Suprapubic skin (tissue), 4 donors: Measurements from ENCODE around the gene TBC1D19. TPM values are rescaled to one million over a fixed set of nuclear protein-coding genes. Genes with fewer than 3 reads are reported as not detected.

ENCODE experiments used
- DNase-seq, 2 donors: peaks; one replicate each; pipeline ENCODE4 v3.0.0-alpha.2; 2019; ENCODE audit warnings: low spot score in 2 of 2
- H3K27ac ChIP-seq: fragments of 200-600 bp; sonication (generic); one replicate; pipeline ENCODE4 v1.5.1; 2019
- H3K27me3 ChIP-seq: fragments of 200-600 bp; sonication (generic); one replicate; pipeline ENCODE4 v1.5.1; 2019
- H3K36me3 ChIP-seq: fragments of 200-600 bp; sonication (generic); one replicate; pipeline ENCODE4 v1.5.1; 2019
- H3K4me1 ChIP-seq: fragments of 200-600 bp; sonication (generic); one replicate; pipeline ENCODE4 v1.5.1; 2019
- H3K4me3 ChIP-seq: fragments of 200-600 bp; sonication (generic); one replicate; pipeline ENCODE4 v1.5.1; 2019; ENCODE audit warnings: mild to moderate bottlenecking
- H3K9me3 ChIP-seq: fragments of 200-600 bp; sonication (generic); one replicate; pipeline ENCODE4 v1.5.1; 2019
- CTCF ChIP-seq, 2 donors: fragments of 200-600 bp in 1 of 2; fragments of 450-650 bp in 1 of 2; sonication (generic) in 1 of 2; IDR thresholded peaks; one replicate each; pipeline ENCODE4 v1.5.1; 2016 to 2019; ENCODE audit warnings: antibody characterized with exemption in 2 of 2, mild to moderate bottlenecking in 1 of 2, moderate library complexity in 1 of 2
- EP300 ChIP-seq: sonication (generic); formaldehyde crosslinking; IDR thresholded peaks from one replicate; pipeline ENCODE4 v1.6.1; 2017; ENCODE audit warnings: antibody characterized with exemption
- POLR2A ChIP-seq, 2 donors: fragments of 450-650 bp; IDR thresholded peaks; one replicate each; pipeline ENCODE4 v1.6.1; 2017; ENCODE audit warnings: antibody characterized with exemption in 2 of 2, mild to moderate bottlenecking in 2 of 2, moderate library complexity in 2 of 2
- POLR2AphosphoS5 ChIP-seq, 3 donors: sonication (generic); formaldehyde crosslinking; IDR thresholded peaks; one replicate each; pipeline ENCODE4 v1.6.1; 2017; ENCODE audit warnings: antibody characterized with exemption in 3 of 3
- WGBS: methylation state at CpG from one replicate; pipeline ENCODE4 v1.1.5; 2018; 5-methylcytosine and 5-hydroxymethylcytosine counted together
- total RNA-seq, 4 donors: library from RNA; depleted of rRNA; stranded (reverse); fragments of >200 nt; gene quantifications; one replicate each; pipeline ENCODE4 v1.1.0, GENCODE V29; 2016

TBC1D19 gene
- total RNA-seq, 4 donors from 2014 or later, result 6.2 to 16.2 (median 11.9) TPM

DNA sequence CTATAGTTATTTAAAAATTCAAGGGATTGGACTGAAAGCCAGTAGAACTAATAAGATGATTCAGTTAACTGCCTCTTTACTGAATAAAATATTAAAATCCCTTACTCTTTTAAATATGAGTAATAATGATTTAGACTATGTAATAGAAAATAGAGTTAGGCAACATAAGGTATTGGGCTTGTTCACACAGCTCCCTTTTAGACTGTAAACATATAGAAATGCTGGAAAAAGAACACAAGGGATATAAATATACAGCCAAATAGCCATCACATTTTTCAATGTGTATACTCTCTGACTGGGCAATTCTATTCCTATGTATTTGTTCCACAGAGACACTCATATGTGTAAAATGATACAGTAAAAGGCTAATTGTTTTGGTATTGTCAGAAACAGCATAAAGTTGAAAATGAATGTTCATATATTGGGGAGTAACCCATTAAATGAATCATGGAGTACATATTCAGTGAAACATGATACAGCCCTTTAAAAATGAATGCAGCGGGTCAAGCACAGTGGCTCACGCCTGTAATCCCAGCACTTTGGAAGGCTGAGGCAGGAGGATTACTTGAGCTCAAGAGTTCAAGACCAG is 129.8 kb downstream of the TBC1D19 start:
- Histone ChIP-seq H3K9me3 (peaks cover 4% of the 10 kb centered on the region), H3K27me3 (no peaks in the 10 kb centered on the region), H3K36me3 (no peaks in the 10 kb centered on the region), H3K4me1 (no peaks in the 10 kb centered on the region), H3K27ac (no peak overlapping the region), H3K4me3 (no peak overlapping the region)
- no peak for DNase-seq
- TF ChIP-seq CTCF (IDR thresholded peaks at IDR 0.05) (no peak), EP300 (no peak), POLR2A (IDR thresholded peaks at IDR 0.05) (no peak), POLR2AphosphoS5 (IDR thresholded peaks at IDR 0.05) (no peak)
- WGBS, result 94% methylated on average over 2 of the region's 2 CpGs

DNA sequence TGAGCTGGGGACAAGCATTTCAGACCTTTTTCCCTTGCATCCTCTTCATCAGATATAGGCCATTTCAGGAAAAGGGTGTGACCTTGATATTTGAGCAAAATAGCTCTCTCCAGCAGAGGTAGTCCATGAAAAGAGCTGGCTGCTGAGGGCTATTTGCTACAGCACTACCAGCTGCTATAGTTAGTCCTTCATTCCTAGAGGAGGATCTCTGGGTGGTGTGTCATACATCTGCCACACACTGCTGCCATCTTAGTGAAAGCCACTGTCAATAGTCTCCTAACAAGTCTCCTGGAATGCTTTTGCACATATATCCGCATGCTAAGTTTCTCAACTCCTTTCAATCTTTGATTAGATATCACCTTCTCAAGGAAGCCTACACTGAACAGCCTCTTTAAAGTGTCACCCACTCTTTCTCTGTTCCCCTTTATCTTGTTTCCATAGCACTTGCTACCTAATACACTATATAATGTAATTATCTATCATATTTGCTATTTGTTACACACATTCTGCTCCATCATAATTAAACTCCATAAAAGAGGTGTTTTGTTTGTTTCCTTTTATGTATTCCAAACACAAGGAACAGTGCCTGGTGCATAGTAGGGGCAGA is 131.9 kb downstream of the TBC1D19 start:
- no peaks in the 10 kb centered on the region for H3K36me3 ChIP-seq
- 95% methylated on average over 1 of the region's 1 CpG for WGBS
- no peaks in the 10 kb centered on the region for H3K27me3 ChIP-seq
- DNase-seq, result no peak
- no peak for TF ChIP-seq POLR2A (IDR thresholded peaks at IDR 0.05)
- TF ChIP-seq CTCF (IDR thresholded peaks at IDR 0.05), result no peak
- TF ChIP-seq EP300, result no peak
- no peak for TF ChIP-seq POLR2AphosphoS5 (IDR thresholded peaks at IDR 0.05)
- H3K27ac ChIP-seq, result no peak overlapping the region
- H3K4me3 ChIP-seq, result no peak overlapping the region
- H3K9me3 ChIP-seq, result no peaks in the 10 kb centered on the region
- no peaks in the 10 kb centered on the region for H3K4me1 ChIP-seq

GRCh38 chr4:26717332-26717731 is 133.4 kb downstream of the TBC1D19 start:
- TF ChIP-seq POLR2A (IDR thresholded peaks at IDR 0.05) (no peak), POLR2AphosphoS5 (IDR thresholded peaks at IDR 0.05) (no peak), CTCF (IDR thresholded peaks at IDR 0.05) (no peak), EP300 (no peak)
- DNase-seq, result no peak
- Histone ChIP-seq H3K27ac (no peak overlapping the region), H3K9me3 (no peaks in the 10 kb centered on the region), H3K4me3 (no peak overlapping the region), H3K36me3 (no peaks in the 10 kb centered on the region), H3K27me3 (no peaks in the 10 kb centered on the region), H3K4me1 (no peaks in the 10 kb centered on the region)
- WGBS, result 70% methylated on average over 2 of the region's 2 CpGs

DNA sequence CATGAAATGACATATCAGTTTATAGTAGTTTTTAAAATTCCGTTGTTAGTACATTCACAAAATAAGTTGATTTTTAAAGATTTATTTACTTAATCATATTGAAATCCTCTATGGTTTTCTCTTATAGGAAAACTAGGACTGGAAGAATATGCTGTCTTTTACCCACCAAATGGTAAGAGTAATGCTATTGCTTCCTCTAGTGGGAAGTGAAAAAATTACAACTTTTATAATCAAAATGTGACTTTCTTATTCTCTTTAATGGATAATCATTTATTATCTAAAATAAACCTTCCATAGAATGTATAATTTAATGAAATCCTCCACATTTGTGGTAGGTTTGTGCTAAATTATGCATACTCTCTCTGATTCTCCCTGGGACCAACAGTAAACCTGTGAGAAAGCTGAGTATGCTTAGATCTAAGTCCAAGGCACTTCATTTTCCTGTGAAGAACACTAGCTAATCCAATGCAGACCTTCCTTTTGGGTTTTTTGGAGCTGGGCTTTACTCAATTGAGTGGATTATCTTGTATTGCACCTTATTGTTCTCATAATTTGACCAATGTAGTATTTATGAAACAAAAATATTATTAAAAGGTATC is 136.2 kb downstream of the TBC1D19 start:
- Histone ChIP-seq H3K36me3 (no peaks in the 10 kb centered on the region), H3K27ac (no peak overlapping the region), H3K9me3 (no peaks in the 10 kb centered on the region), H3K4me3 (no peak overlapping the region), H3K4me1 (no peaks in the 10 kb centered on the region), H3K27me3 (no peaks in the 10 kb centered on the region)
- WGBS, result 55% methylated on average over 1 of the region's 1 CpG
- DNase-seq, result no peak
- TF ChIP-seq CTCF (IDR thresholded peaks at IDR 0.05) (peak in 1 of 2 donors; percentile 28), EP300 (no peak)

GRCh38 chr4:26721685-26722084 is 137.8 kb downstream of the TBC1D19 start:
- no peaks in the 10 kb centered on the region for H3K27me3 ChIP-seq
- no peaks in the 10 kb centered on the region for H3K36me3 ChIP-seq
- no peak overlapping the region for H3K27ac ChIP-seq
- no peaks in the 10 kb centered on the region for H3K9me3 ChIP-seq
- no peak for TF ChIP-seq CTCF (IDR thresholded peaks at IDR 0.05)
- TF ChIP-seq POLR2A (IDR thresholded peaks at IDR 0.05), result no peak
- no peak for TF ChIP-seq POLR2AphosphoS5 (IDR thresholded peaks at IDR 0.05)
- no peak overlapping the region for H3K4me3 ChIP-seq
- 94% methylated on average over 1 of the region's 1 CpG for WGBS
- no peak for DNase-seq
- H3K4me1 ChIP-seq, result no peaks in the 10 kb centered on the region
